ENCODE data around the gene ORMDL2. TPM values are rescaled to one million over a fixed set of nuclear protein-coding genes. Genes with fewer than 3 reads are reported as not detected.

Gene ORMDL2
- total and polyA plus RNA-seq, 4 donors: 23.6 to 37.4 (median 33.6) TPM

Other genes starting within 250 kb of the ORMDL2 start
- gene OR2AP1, start 245.6 kb upstream of the ORMDL2 start, total RNA-seq: not detected
- not detected for gene OR2AP1, start 245.6 kb upstream of the ORMDL2 start, polyA plus RNA-seq
- gene OR10P1, start 181.1 kb upstream of the ORMDL2 start, total RNA-seq: not detected
- not detected for gene OR10P1, start 181.1 kb upstream of the ORMDL2 start, polyA plus RNA-seq
- 100 to 1,000 TPM; 463 to 747 TPM for gene ITGA7, start 110.1 kb upstream of the ORMDL2 start, total RNA-seq
- 100 to 1,000 TPM in 1 of 2 donors, 10 to 100 TPM in 1; 76.1 to 633 TPM for gene ITGA7, start 110.1 kb upstream of the ORMDL2 start, polyA plus RNA-seq
- gene BLOC1S1, start 102.0 kb upstream of the ORMDL2 start, total RNA-seq: 100 to 1,000 TPM in 1 of 2 donors, 10 to 100 TPM in 1; 87.3 to 115 TPM
- gene BLOC1S1, start 102.0 kb upstream of the ORMDL2 start, polyA plus RNA-seq: 100 to 1,000 TPM; 248 to 351 TPM
- gene RDH5, start 97.6 kb upstream of the ORMDL2 start, total RNA-seq: 10 to 100 TPM; 21.9 to 51.1 TPM
- gene RDH5, start 97.6 kb upstream of the ORMDL2 start, polyA plus RNA-seq: 10 to 100 TPM; 16.7 to 49.4 TPM
- gene CD63, start 89.0 kb upstream of the ORMDL2 start, total RNA-seq: 1,000 to 10,000 TPM; 1,107 to 1,135 TPM
- 1,000 to 10,000 TPM; 1,323 to 1,532 TPM for gene CD63, start 89.0 kb upstream of the ORMDL2 start, polyA plus RNA-seq
- 1 to 10 TPM; 6.6 to 9.4 TPM for gene GDF11, start 74.9 kb upstream of the ORMDL2 start, total RNA-seq
- 1 to 10 TPM; 3.0 to 4.2 TPM for gene GDF11, start 74.9 kb upstream of the ORMDL2 start, polyA plus RNA-seq
- 10 to 100 TPM; 48.3 to 51.8 TPM for gene SARNP, start 317 bp upstream of the ORMDL2 start, total RNA-seq
- 100 to 1,000 TPM in 1 of 2 donors, 10 to 100 TPM in 1; 88.9 to 123 TPM for gene SARNP, start 317 bp upstream of the ORMDL2 start, polyA plus RNA-seq
- gene DNAJC14, start 11.5 kb downstream of the ORMDL2 start, total RNA-seq: 10 to 100 TPM; 22.6 to 24.6 TPM
- 10 to 100 TPM; 11.9 to 12.3 TPM for gene DNAJC14, start 11.5 kb downstream of the ORMDL2 start, polyA plus RNA-seq
- 100 to 1,000 TPM in 1 of 2 donors, 10 to 100 TPM in 1; 26.4 to 144 TPM for gene MMP19, start 24.9 kb downstream of the ORMDL2 start, total RNA-seq
- 10 to 100 TPM in 1 of 2 donors, 1 to 10 TPM in 1; 8.9 to 94.4 TPM for gene MMP19, start 24.9 kb downstream of the ORMDL2 start, polyA plus RNA-seq
- 10 to 100 TPM; 21.9 to 23.5 TPM for gene PYM1, start 109.9 kb downstream of the ORMDL2 start, total RNA-seq
- gene PYM1, start 109.9 kb downstream of the ORMDL2 start, polyA plus RNA-seq: 10 to 100 TPM; 28.9 to 40.2 TPM
- gene DGKA, start 113.1 kb downstream of the ORMDL2 start, total RNA-seq: 10 to 100 TPM; 74.1 to 86.5 TPM
- 10 to 100 TPM; 41.4 to 85.6 TPM for gene DGKA, start 113.1 kb downstream of the ORMDL2 start, polyA plus RNA-seq
- gene PMEL, start 148.0 kb downstream of the ORMDL2 start, total RNA-seq: 1 to 10 TPM in 1 of 2 donors, under 1 TPM in 1; 0.93 to 2.0 TPM
- 1 to 10 TPM in 1 of 2 donors, under 1 TPM in 1; 0.64 to 2.9 TPM for gene PMEL, start 148.0 kb downstream of the ORMDL2 start, polyA plus RNA-seq
- gene CDK2, start 148.8 kb downstream of the ORMDL2 start, total RNA-seq: 10 to 100 TPM; 29.8 to 35.5 TPM
- 10 to 100 TPM; 27.9 to 36.5 TPM for gene CDK2, start 148.8 kb downstream of the ORMDL2 start, polyA plus RNA-seq
- 100 to 1,000 TPM; 115 to 126 TPM for gene RAB5B, start 156.0 kb downstream of the ORMDL2 start, total RNA-seq
- gene RAB5B, start 156.0 kb downstream of the ORMDL2 start, polyA plus RNA-seq: 10 to 100 TPM; 58.4 to 86.2 TPM
- 10 to 100 TPM; 17.7 to 18.3 TPM for gene SUOX, start 179.2 kb downstream of the ORMDL2 start, total RNA-seq
- 10 to 100 TPM in 1 of 2 donors, 1 to 10 TPM in 1; 6.4 to 17.6 TPM for gene SUOX, start 179.2 kb downstream of the ORMDL2 start, polyA plus RNA-seq
- gene IKZF4, start 203.0 kb downstream of the ORMDL2 start, total RNA-seq: 10 to 100 TPM in 1 of 2 donors, 1 to 10 TPM in 1; 9.8 to 12.2 TPM
- 1 to 10 TPM; 1.8 to 5.3 TPM for gene IKZF4, start 203.0 kb downstream of the ORMDL2 start, polyA plus RNA-seq
- gene RPS26, start 223.9 kb downstream of the ORMDL2 start, total RNA-seq: 10 to 100 TPM; 40.5 to 69.1 TPM
- 1,000 to 10,000 TPM in 1 of 2 donors, 100 to 1,000 TPM in 1; 973 to 1,454 TPM for gene RPS26, start 223.9 kb downstream of the ORMDL2 start, polyA plus RNA-seq

All from aorta (tissue), 4 donors.